ENCODE data around the gene BRD4. TPM values are rescaled to one million over a fixed set of nuclear protein-coding genes. Genes with fewer than 3 reads are reported as not detected.

Gene BRD4
- total RNA-seq, 1 donor from 2014 or later = 14.7 TPM

GRCh38 chr19:15268928-15269253, 63.4 kb downstream of the BRD4 start:
- no peak overlapping the region for H3K4me3 ChIP-seq (ENCODE audit: low read depth, low read length)
- DNase-seq (ENCODE audit: low read depth) = no peak
- TF ChIP-seq, protein P1, sequence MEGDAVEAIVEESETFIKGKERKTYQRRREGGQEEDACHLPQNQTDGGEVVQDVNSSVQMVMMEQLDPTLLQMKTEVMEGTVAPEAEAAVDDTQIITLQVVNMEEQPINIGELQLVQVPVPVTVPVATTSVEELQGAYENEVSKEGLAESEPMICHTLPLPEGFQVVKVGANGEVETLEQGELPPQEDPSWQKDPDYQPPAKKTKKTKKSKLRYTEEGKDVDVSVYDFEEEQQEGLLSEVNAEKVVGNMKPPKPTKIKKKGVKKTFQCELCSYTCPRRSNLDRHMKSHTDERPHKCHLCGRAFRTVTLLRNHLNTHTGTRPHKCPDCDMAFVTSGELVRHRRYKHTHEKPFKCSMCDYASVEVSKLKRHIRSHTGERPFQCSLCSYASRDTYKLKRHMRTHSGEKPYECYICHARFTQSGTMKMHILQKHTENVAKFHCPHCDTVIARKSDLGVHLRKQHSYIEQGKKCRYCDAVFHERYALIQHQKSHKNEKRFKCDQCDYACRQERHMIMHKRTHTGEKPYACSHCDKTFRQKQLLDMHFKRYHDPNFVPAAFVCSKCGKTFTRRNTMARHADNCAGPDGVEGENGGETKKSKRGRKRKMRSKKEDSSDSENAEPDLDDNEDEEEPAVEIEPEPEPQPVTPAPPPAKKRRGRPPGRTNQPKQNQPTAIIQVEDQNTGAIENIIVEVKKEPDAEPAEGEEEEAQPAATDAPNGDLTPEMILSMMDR (conservative IDR thresholded peaks at IDR 0.05; ENCODE audit: low read depth, low read length) = no peak

DNA sequence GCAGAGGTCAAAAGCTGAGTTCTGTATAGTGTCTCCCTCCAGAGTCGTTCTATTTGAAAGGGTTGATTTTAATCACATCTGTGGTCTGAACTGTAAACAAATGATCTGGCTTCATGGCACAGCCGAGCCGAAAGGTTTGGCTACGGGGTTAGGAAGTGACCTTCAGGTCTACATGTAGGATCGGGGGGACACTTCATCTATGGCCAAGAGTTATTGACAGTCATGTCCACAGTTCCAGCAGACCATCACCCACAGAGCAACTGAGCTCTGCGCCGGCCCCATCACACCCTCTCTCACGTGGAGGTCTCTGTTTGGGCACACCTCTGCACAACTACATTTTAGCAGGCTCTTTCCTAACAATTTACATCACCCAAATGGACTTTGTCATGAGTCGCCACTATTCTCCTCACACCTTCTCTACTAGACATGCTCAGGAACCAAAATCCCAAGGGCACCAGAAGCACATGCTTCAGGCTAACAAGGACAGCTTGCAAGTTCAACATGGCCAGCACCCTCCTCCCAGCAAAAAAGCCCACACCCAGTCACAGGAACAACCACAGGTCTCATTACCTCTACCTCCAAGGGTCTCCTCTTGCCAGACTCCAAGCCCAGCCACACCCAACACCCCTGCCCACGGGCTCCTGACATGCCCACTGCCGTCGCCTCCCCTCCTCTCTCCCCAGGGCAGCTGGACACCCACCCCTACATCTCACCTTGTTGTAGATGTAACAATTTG, 64.0 kb downstream of the BRD4 start:
- DNase-seq (ENCODE audit: low read depth) = no peak
- H3K4me3 ChIP-seq (ENCODE audit: low read depth, low read length) = no peak overlapping the region
- TF ChIP-seq, protein P1 (conservative IDR thresholded peaks at IDR 0.05; ENCODE audit: low read depth, low read length) = no peak

- no peak overlapping the region for H3K4me3 ChIP-seq (ENCODE audit: low read depth, low read length)
- DNase-seq (ENCODE audit: low read depth) = no peak
- TF ChIP-seq, protein P1 (conservative IDR thresholded peaks at IDR 0.05; ENCODE audit: low read depth, low read length) = no peak
Observed at GRCh38 chr19:15266683-15267082, 65.7 kb downstream of the BRD4 start.

- no peak for DNase-seq (ENCODE audit: low read depth)
- H3K4me3 ChIP-seq (ENCODE audit: low read depth, low read length) = no peak overlapping the region
- TF ChIP-seq, protein P1 (conservative IDR thresholded peaks at IDR 0.05; ENCODE audit: low read depth, low read length) = peak; percentile 24
Observed at GRCh38 chr19:15265850-15266248, 66.5 kb downstream of the BRD4 start.

DNA sequence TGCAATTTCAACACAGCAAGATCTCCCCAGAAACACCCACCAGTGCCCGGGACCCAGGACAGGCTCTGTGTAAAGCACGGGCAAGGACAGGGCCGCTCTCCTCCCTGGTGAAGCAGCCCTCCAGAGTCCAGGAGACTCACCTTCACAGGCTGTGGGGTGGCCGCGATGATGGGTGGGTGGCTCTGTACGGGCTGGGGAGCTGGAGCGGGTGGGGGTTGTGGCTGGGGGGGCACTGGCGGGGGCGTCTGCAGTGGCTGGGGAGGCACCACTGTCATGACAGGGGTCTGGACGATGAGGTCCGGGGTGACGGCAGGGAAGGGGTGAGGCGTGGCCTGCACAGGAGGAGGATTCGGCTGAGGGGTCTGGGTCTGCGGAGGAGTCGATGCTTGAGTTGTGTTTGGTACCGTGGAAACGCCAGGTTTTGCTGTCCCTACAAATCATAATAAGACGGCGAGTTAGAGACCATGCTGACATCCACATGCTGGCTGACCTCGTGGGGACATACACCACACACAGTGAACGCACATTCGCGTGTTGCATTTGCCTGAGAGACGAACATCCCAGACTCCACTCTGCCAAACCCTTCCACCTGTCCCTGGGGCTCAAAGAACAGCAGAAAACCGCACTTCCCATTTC, 67.0 kb downstream of the BRD4 start:
- TF ChIP-seq, protein P1 (conservative IDR thresholded peaks at IDR 0.05; ENCODE audit: low read depth, low read length) = no peak
- H3K4me3 ChIP-seq (ENCODE audit: low read depth, low read length) = no peak overlapping the region
- no peak for DNase-seq (ENCODE audit: low read depth)

GRCh38 chr19:15264933-15265206, 67.5 kb downstream of the BRD4 start:
- TF ChIP-seq, protein P1 (conservative IDR thresholded peaks at IDR 0.05; ENCODE audit: low read depth, low read length) = no peak
- no peak overlapping the region for H3K4me3 ChIP-seq (ENCODE audit: low read depth, low read length)

More at GRCh38 chr19:15264933-15265206, 67.5 kb downstream of the BRD4 start:
- no peak for DNase-seq (ENCODE audit: low read depth)
